GM19025 (cell line): ENCODE results near the gene RALGDS.

Source experiments
- ATAC-seq: cut with Tn5 transposase; IDR thresholded peaks from one replicate; pipeline ENCODE4 v1.9.1; 2021; ENCODE audit warnings: mild to moderate bottlenecking, low read depth, moderate library complexity; ENCODE audit not compliant: unreplicated experiment

Gene RALGDS

GRCh38 chr9:133057553-133057952 is 63.5 kb downstream of the RALGDS start:
- no peak for ATAC-seq

GRCh38 chr9:133057006-133057405 is 64.0 kb downstream of the RALGDS start:
- no peak for ATAC-seq

GRCh38 chr9:133056533-133056932 is 64.5 kb downstream of the RALGDS start:
- ATAC-seq, result no peak

GRCh38 chr9:133055788-133056420 is 65.1 kb downstream of the RALGDS start:
- no peak for ATAC-seq

GRCh38 chr9:133054966-133055365 is 66.1 kb downstream of the RALGDS start:
- no peak for ATAC-seq

- ATAC-seq, result no peak
These were observed 66.7 kb downstream of the RALGDS start for GRCh38 chr9:133054194-133054890.

- no peak for ATAC-seq
These were observed 69.0 kb downstream of the RALGDS start for GRCh38 chr9:133051966-133052539.

- no peak for ATAC-seq
These were observed 69.6 kb downstream of the RALGDS start for GRCh38 chr9:133051281-133051900.

- ATAC-seq, result no peak
These were observed 70.3 kb downstream of the RALGDS start for GRCh38 chr9:133050781-133051180.

- no peak for ATAC-seq
These were observed 70.9 kb downstream of the RALGDS start for GRCh38 chr9:133050142-133050541.

- no peak for ATAC-seq
These were observed 72.0 kb downstream of the RALGDS start for GRCh38 chr9:133049043-133049442.

GRCh38 chr9:133048595-133048994 is 72.4 kb downstream of the RALGDS start:
- ATAC-seq, result no peak
